Endothelial cell of umbilical vein (primary cell): ENCODE data around the gene KRT15. TPM values are rescaled to one million over a fixed set of nuclear protein-coding genes. Genes with fewer than 3 reads are reported as not detected.

Experiments used
- Bru-seq: library from RNA; stranded (reverse); fragments of 400-500 nt; gene quantifications from one replicate; lab custom pipeline; 2021; lab: Mats Ljungman, UMichigan
- BruChase-seq, 2 experiments: library from RNA; stranded (reverse); fragments of 400-500 nt; gene quantifications; one replicate each; lab custom pipeline; 2021; lab: Mats Ljungman, UMichigan
- BruUV-seq: library from RNA; stranded (reverse); fragments of 400-500 nt; replicated peaks from 2 replicates; lab custom pipeline; 2021; lab: Mats Ljungman, UMichigan
- CTCF ChIA-PET: fragments of 300-600, 350-600 bp; sonication (Branson Sonifier 250); formaldehyde crosslinking; loops from one replicate; lab custom pipeline; 2021; ENCODE audit warnings: antibody characterized with exemption, inconsistent platforms; lab: Charles Lee
- POLR2A ChIA-PET: fragments of 300-600, 350-600 bp; sonication (Branson Sonifier 250); formaldehyde crosslinking; loops from one replicate; lab custom pipeline; 2021; ENCODE audit warnings: antibody characterized with exemption, inconsistent platforms; lab: Charles Lee
- DNase-seq: peaks from one replicate; pipeline ENCODE4 v3.0.0-alpha.2; 2011; ENCODE audit warnings: low read depth, low spot score
- FAIRE-seq: peaks from 2 replicates; lab custom pipeline; 2011; peaks lifted over from hg19 to GRCh38; lab: Jason Lieb, UNC
- H2AFZ ChIP-seq: 2 replicates; pipeline ENCODE4 v1.6.0; 2012; ENCODE audit warnings: low read depth, low read length, control low read depth, inconsistent platforms
- H3K27ac ChIP-seq: 2 replicates; pipeline ENCODE4 v1.5.1; 2011; ENCODE audit warnings: low read depth, mild to moderate bottlenecking, control low read depth, low read length, moderate library complexity; ENCODE audit not compliant: insufficient read depth
- H3K27me3 ChIP-seq, 2 experiments: 2 replicates each; pipeline versions ENCODE4 v1.6.0 to v1.6.1; 2011; ENCODE audit warnings: low read length in 2 of 2, mixed read lengths in 1 of 2; ENCODE audit not compliant: control insufficient read depth in 2 of 2, insufficient read depth in 2 of 2
- H3K36me3 ChIP-seq, 2 experiments: 2 replicates in 1 of 2; 3 replicates in 1 of 2; pipeline ENCODE4 v1.5.1; 2011; ENCODE audit warnings: low read length in 2 of 2, mild to moderate bottlenecking in 1 of 2, moderate library complexity in 1 of 2; ENCODE audit not compliant: control insufficient read depth in 2 of 2, insufficient read depth in 2 of 2; ENCODE audit errors: extremely low read depth in 1 of 2
- H3K4me1 ChIP-seq: 3 replicates; pipeline ENCODE4 v1.5.1; 2011; ENCODE audit warnings: mild to moderate bottlenecking, low read length; ENCODE audit not compliant: control insufficient read depth, insufficient read depth; ENCODE audit errors: extremely low read depth
- H3K4me2 ChIP-seq: 2 replicates; pipeline ENCODE4 v1.6.1; 2011; ENCODE audit warnings: low read length, control low read depth, mixed read lengths; ENCODE audit not compliant: insufficient read depth
- H3K4me3 ChIP-seq, 3 experiments: fragments of 200-600 bp in 1 of 3; sonication (generic), shearing (Covaris generic) in 1 of 3; replicated peaks in 1 of 3; 2 replicates each; pipeline ENCODE4 v1.5.1; 2011 to 2016; ENCODE audit warnings: control low read depth in 3 of 3, low read length in 3 of 3, mild to moderate bottlenecking in 2 of 3, inconsistent platforms in 1 of 3, low read depth in 1 of 3, moderate library complexity in 1 of 3; ENCODE audit not compliant: insufficient read depth in 1 of 3
- H3K79me2 ChIP-seq: 2 replicates; pipeline ENCODE4 v1.6.0; 2012; ENCODE audit warnings: low read length, inconsistent platforms; ENCODE audit not compliant: control insufficient read depth, insufficient read depth
- H3K9ac ChIP-seq: replicated peaks from 2 replicates; pipeline ENCODE3; 2011; ENCODE audit warnings: low read length, control low read depth; ENCODE audit not compliant: insufficient read depth; ENCODE audit errors: extremely low read depth
- H3K9me1 ChIP-seq: replicated peaks from 3 replicates; pipeline ENCODE4 v1.6.0; 2011; ENCODE audit warnings: mild to moderate bottlenecking, low read length; ENCODE audit not compliant: control insufficient read depth, insufficient read depth; ENCODE audit errors: extremely low read depth
- H3K9me3 ChIP-seq: replicated peaks from 2 replicates; pipeline ENCODE4 v1.5.1; 2012; ENCODE audit warnings: low read length, inconsistent platforms; ENCODE audit not compliant: control insufficient read depth, insufficient read depth
- H4K20me1 ChIP-seq: replicated peaks from 2 replicates; pipeline ENCODE3; 2011; ENCODE audit warnings: mild to moderate bottlenecking, low read length; ENCODE audit not compliant: control insufficient read depth, insufficient read depth; ENCODE audit errors: extremely low read depth
- CTCF ChIP-seq, 2 donors: IDR thresholded peaks; 1 replicate in 1 of 2; 2 replicates in 1 of 2; pipeline ENCODE4 v1.5.1; 2011; ENCODE audit warnings: low read length in 2 of 2, mild to moderate bottlenecking in 2 of 2, moderate library complexity in 2 of 2, control low read depth in 1 of 2, inconsistent platforms in 1 of 2, low read depth in 1 of 2; ENCODE audit not compliant: insufficient read depth in 1 of 2; ENCODE audit errors: extremely low read depth in 1 of 2
- EZH2 ChIP-seq: IDR thresholded peaks from 2 replicates; pipeline ENCODE4 v1.6.1; 2012; ENCODE audit warnings: borderline replicate concordance, low read depth, mild to moderate bottlenecking, moderate library complexity, low read length, inconsistent platforms; ENCODE audit not compliant: severe bottlenecking
- FOS ChIP-seq: IDR thresholded peaks from 2 replicates; pipeline ENCODE4 v1.6.1; 2011; ENCODE audit warnings: mild to moderate bottlenecking, low read length, moderate library complexity, borderline replicate concordance; ENCODE audit not compliant: insufficient read depth
- GATA2 ChIP-seq: IDR thresholded peaks from 2 replicates; pipeline ENCODE4 v1.7.0; 2011; ENCODE audit warnings: low read depth, mild to moderate bottlenecking, moderate library complexity, mixed read lengths, low read length; ENCODE audit not compliant: insufficient read length, insufficient read depth
- JUN ChIP-seq: IDR thresholded peaks from 2 replicates; pipeline ENCODE4 v1.6.1; 2011; ENCODE audit warnings: borderline replicate concordance, low read depth; ENCODE audit not compliant: insufficient read length, insufficient read depth
- MAX ChIP-seq: IDR thresholded peaks from 2 replicates; pipeline ENCODE4 v1.6.1; 2011; ENCODE audit not compliant: insufficient read depth, insufficient read length
- MYC ChIP-seq: IDR thresholded peaks from one replicate; pipeline ENCODE4 v1.6.1; 2011; ENCODE audit warnings: mild to moderate bottlenecking, low read depth, low read length
- POLR2A ChIP-seq: IDR thresholded peaks from 2 replicates; pipeline ENCODE4 v1.6.1; 2012; ENCODE audit warnings: low read depth, mild to moderate bottlenecking, control low read depth, low read length
- POLR2AphosphoS5 ChIP-seq: IDR thresholded peaks from 2 replicates; pipeline ENCODE4 v1.6.1; 2012; ENCODE audit warnings: low read depth, mild to moderate bottlenecking, control low read depth, low read length, moderate library complexity; ENCODE audit not compliant: insufficient read depth
- dilution Hi-C: fragments of 300-500 bp; cut with MboI; formaldehyde crosslinking; loops from one replicate; pipeline ENCODE4 v1.15.0; 2019; ENCODE audit warnings: low sequenced_read_pairs; ENCODE audit not compliant: extremely low pct_ligation_motif_present
- intact Hi-C: fragments of 100-400 bp; cut with micrococcal nuclease; formaldehyde crosslinking; loops from one replicate; pipeline ENCODE4 v1.10.0; 2022
- long read RNA-seq: library from polyadenylated mRNA; stranded (forward); transcript quantifications from one replicate; pipeline ENCODE4 v2.0.0, GENCODE V29; 2021
- polyA minus RNA-seq, 3 experiments: library from RNA; depleted of rRNA, polyadenylated mRNA; stranded (reverse); fragments of >200 nt; gene quantifications; 1 replicate in 1 of 3; 2 replicates in 2 of 3; pipeline ENCODE4 v1.2.3, GENCODE V29; 2011
- polyA plus RNA-seq, 4 experiments: library from polyadenylated mRNA; depleted of rRNA in 3 of 4; stranded (reverse) in 3 of 4; unstranded in 1 of 4; fragments of >200 nt; gene quantifications; 2 replicates each; pipeline versions ENCODE4 v1.2.1 to v1.2.3, GENCODE V29; 2011 to 2012; ENCODE audit warnings: missing spikeins in 1 of 4
- total RNA-seq: library from RNA; stranded (reverse); gene quantifications from 2 replicates; pipeline ENCODE4 v1.2.3, GENCODE V29; 2021

KRT15 gene
- total RNA-seq (2.8 TPM in 2 replicates), polyA plus RNA-seq (0.68 and 0.83 TPM in 2 replicates), polyA minus RNA-seq (0.76 and 1.6 TPM in 2 replicates), Bru-seq, nascent RNA (percentile 22 among the genes with signal in this experiment), BruChase-seq, experiment 1, labeled RNA remaining after a 6-hour chase (percentile 55 among the genes with signal in this experiment), BruChase-seq, experiment 2, labeled RNA remaining after a 2-hour chase (percentile 44 among the genes with signal in this experiment)
- 1.7 and 2.4 TPM in 2 replicates for polyA plus RNA-seq (2011; cell fraction: cytosol; rRNA removed)
- polyA plus RNA-seq (2011; cell fraction: nucleus; rRNA removed), result 2.2 and 3.1 TPM in 2 replicates
- 3.1 and 10.7 TPM in 2 replicates for polyA plus RNA-seq (2012)
- polyA minus RNA-seq (2011; cell fraction: cytosol; rRNA and poly(A)+ RNA removed), result 2.3 TPM
- polyA minus RNA-seq (2011; cell fraction: nucleus; rRNA and poly(A)+ RNA removed), result 0.29 and 0.43 TPM in 2 replicates
- long read RNA-seq, partial matches to known transcripts, result 2 of 7 reads
- long read RNA-seq, other reads (novel, unspliced or antisense), result 5 of 7 reads

GRCh38 chr17:41518789-41519449, at the start of gene KRT15:
TSS of gene KRT15 (minus strand) at chr17:41518890. CDS start at chr17:41518827, 63 bp downstream.
- Histone ChIP-seq H3K4me1 (peaks cover 24% of the 10 kb centered on the region), H3K27ac (no peak within 1 kb of the TSS), H3K4me2 (no peak within 1 kb of the TSS), H4K20me1 (no peaks in the 10 kb centered on the region), H3K9me1 (no peaks in the 10 kb centered on the region), H3K27me3 (no peaks in the 10 kb centered on the region), H2AFZ (no peak within 1 kb of the TSS), H3K4me3 (no peak within 1 kb of the TSS), H3K9ac (no peak within 1 kb of the TSS), H3K9me3 (no peaks in the 10 kb centered on the region), H3K79me2 (no peaks in the 10 kb centered on the region), H3K36me3 (no peaks in the 10 kb centered on the region)
- POLR2A ChIA-PET, result no interaction called here
- FAIRE-seq, result no peak
- BruUV-seq, result no TSS peak
- intact Hi-C loops (no loop called here), dilution Hi-C loops (no loop called here)
- no peak for DNase-seq
- TF ChIP-seq FOS, result no peak
- TF ChIP-seq POLR2AphosphoS5, result no peak
- CTCF ChIA-PET, result interaction anchor here (0.8 to 5.3 kb wide), 3 partner anchors 9 to 30 kb away, joined by 3 to 66 read pairs (median 3); no protein-coding TSS in a partner anchor

- CTCF ChIA-PET, result interaction anchor here (4.9 kb wide), 1 partner anchor 18 kb away, joined by 29 read pairs; no protein-coding TSS in a partner anchor
- H2AFZ ChIP-seq, result no peak overlapping the region
- POLR2A ChIA-PET, result no interaction called here
- H3K4me2 ChIP-seq, result no peak overlapping the region
- TF ChIP-seq GATA2, result no peak
- TF ChIP-seq POLR2AphosphoS5, result no peak
- no peak for TF ChIP-seq MAX
- no peak for TF ChIP-seq JUN
- TF ChIP-seq EZH2, result no peak
- no peak for TF ChIP-seq CTCF (IDR thresholded peaks at IDR 0.05; ENCODE audit: extremely low read depth in 1 of 2, insufficient read depth in 1 of 2, low read depth in 1 of 2, low read length in 2 of 2)
- TF ChIP-seq POLR2A, result no peak
- no peak for TF ChIP-seq MYC
- no peak for TF ChIP-seq FOS
- H3K79me2 ChIP-seq, result no peaks in the 10 kb centered on the region
- H3K9ac ChIP-seq, result no peak overlapping the region
- no peaks in the 10 kb centered on the region for H3K4me1 ChIP-seq
- H3K36me3 ChIP-seq, result no peaks in the 10 kb centered on the region
- H3K27ac ChIP-seq, result no peak overlapping the region
- H3K9me1 ChIP-seq, result no peaks in the 10 kb centered on the region
- DNase-seq (no peak), FAIRE-seq (no peak)
- peaks cover 18 to 24% of the 10 kb centered on the region in 2 experiments for H3K27me3 ChIP-seq
- dilution Hi-C loops, result no loop called here
- H3K4me3 ChIP-seq, result no peak overlapping the region
- no peaks in the 10 kb centered on the region for H3K9me3 ChIP-seq
- no TSS peak for BruUV-seq
- H4K20me1 ChIP-seq, result no peaks in the 10 kb centered on the region
- intact Hi-C loops, result no loop called here
Observed at GRCh38 chr17:41567317-41567716, 48.6 kb upstream of the KRT15 start.
